ENCODE data around the gene KDM6B. TPM values are rescaled to one million over a fixed set of nuclear protein-coding genes. Genes with fewer than 3 reads are reported as not detected.

Gene KDM6B
- total RNA-seq, 2 donors from 2014 or later, result 207 to 231 TPM

- H3K36me3 Mint-ChIP-seq (ENCODE audit: low read depth), result peaks cover 10% of the 10 kb centered on the region
- H3K27ac Mint-ChIP-seq, result peak overlapping the region; percentile 100
- H3K9me3 ChIP-seq (ENCODE audit: control insufficient read depth, low read length, poor library complexity, severe bottlenecking), result no peaks in the 10 kb centered on the region
- H3K4me3 Mint-ChIP-seq, result peak overlapping the region; percentile 86
- H3K27me3 Mint-ChIP-seq, result no peaks in the 10 kb centered on the region
- ATAC-seq (no peak), DNase-seq (no peak)
- peaks cover 83% of the 10 kb centered on the region for H3K4me1 Mint-ChIP-seq
Measured at GRCh38 chr17:7839190-7839875, 5.3 kb downstream of the KDM6B start.

- no peak for DNase-seq
- peaks cover 82% of the 10 kb centered on the region for H3K4me1 Mint-ChIP-seq
- peak overlapping the region; percentile 100 for H3K4me3 Mint-ChIP-seq
Measured at GRCh38 chr17:7839876-7840261, 5.9 kb downstream of the KDM6B start.

GRCh38 chr17:7840441-7840840 lies 6.4 kb downstream of the KDM6B start:
- DNase-seq, result no peak
- no peaks in the 10 kb centered on the region for H3K9me3 ChIP-seq (ENCODE audit: control insufficient read depth, low read length, poor library complexity, severe bottlenecking)
- Mint-ChIP-seq H3K36me3 (ENCODE audit: low read depth) (peaks cover 9% of the 10 kb centered on the region), H3K27ac (peak overlapping the region; percentile 100), H3K4me3 (peak overlapping the region; percentile 100), H3K4me1 (peaks cover 77% of the 10 kb centered on the region), H3K27me3 (no peaks in the 10 kb centered on the region)
- ATAC-seq, result no peak

More at GRCh38 chr17:7839876-7840261, 5.9 kb downstream of the KDM6B start:
- Mint-ChIP-seq H3K27ac (peak overlapping the region; percentile 100), H3K36me3 (ENCODE audit: low read depth) (peaks cover 9% of the 10 kb centered on the region), H3K27me3 (no peaks in the 10 kb centered on the region)
- H3K9me3 ChIP-seq (ENCODE audit: control insufficient read depth, low read length, poor library complexity, severe bottlenecking), result no peaks in the 10 kb centered on the region
- no peak for ATAC-seq

GRCh38 chr17:7840875-7841274 lies 6.9 kb downstream of the KDM6B start:
- DNase-seq, result no peak
- no peaks in the 10 kb centered on the region for H3K27me3 Mint-ChIP-seq
- peaks cover 78% of the 10 kb centered on the region for H3K4me1 Mint-ChIP-seq
- H3K9me3 ChIP-seq (ENCODE audit: control insufficient read depth, low read length, poor library complexity, severe bottlenecking), result no peaks in the 10 kb centered on the region
- H3K4me3 Mint-ChIP-seq, result peak overlapping the region; percentile 100
- peak overlapping the region; percentile 100 for H3K27ac Mint-ChIP-seq
- no peak for ATAC-seq
- H3K36me3 Mint-ChIP-seq (ENCODE audit: low read depth), result peaks cover 9% of the 10 kb centered on the region

GRCh38 chr17:7841396-7841914 lies 7.4 kb downstream of the KDM6B start:
- H3K4me3 Mint-ChIP-seq, result peak overlapping the region; percentile 100

GRCh38 chr17:7841915-7842379 lies 7.9 kb downstream of the KDM6B start:
- H3K4me1 Mint-ChIP-seq, result peaks cover 69% of the 10 kb centered on the region
- H3K36me3 Mint-ChIP-seq (ENCODE audit: low read depth), result peaks cover 9% of the 10 kb centered on the region
- no peaks in the 10 kb centered on the region for H3K9me3 ChIP-seq (ENCODE audit: control insufficient read depth, low read length, poor library complexity, severe bottlenecking)
- ATAC-seq (peak; percentile 29), DNase-seq (peak; percentile 72 to 80 (median 75))
- H3K27me3 Mint-ChIP-seq, result no peaks in the 10 kb centered on the region
- peak overlapping the region; percentile 100 for H3K27ac Mint-ChIP-seq
- H3K4me3 Mint-ChIP-seq, result peak overlapping the region; percentile 100

More at GRCh38 chr17:7841396-7841914, 7.4 kb downstream of the KDM6B start:
- Mint-ChIP-seq H3K27me3 (no peaks in the 10 kb centered on the region), H3K4me1 (peaks cover 73% of the 10 kb centered on the region), H3K27ac (peak overlapping the region; percentile 100), H3K36me3 (ENCODE audit: low read depth) (peaks cover 9% of the 10 kb centered on the region)
- DNase-seq (peak; percentile 85 to 96 (median 89)), ATAC-seq (peak; percentile 47)
- H3K9me3 ChIP-seq (ENCODE audit: control insufficient read depth, low read length, poor library complexity, severe bottlenecking), result no peaks in the 10 kb centered on the region

- ATAC-seq, result peak; percentile 62
- H3K27me3 Mint-ChIP-seq, result no peaks in the 10 kb centered on the region
- peaks cover 63% of the 10 kb centered on the region for H3K4me1 Mint-ChIP-seq
- H3K4me3 Mint-ChIP-seq, result peak overlapping the region; percentile 100
- no peaks in the 10 kb centered on the region for H3K9me3 ChIP-seq (ENCODE audit: control insufficient read depth, low read length, poor library complexity, severe bottlenecking)
- H3K27ac Mint-ChIP-seq, result peak overlapping the region; percentile 100
- H3K36me3 Mint-ChIP-seq (ENCODE audit: low read depth), result peaks cover 9% of the 10 kb centered on the region
- DNase-seq, result peak; percentile 93 to 96 (median 96)
Measured at GRCh38 chr17:7842380-7843256, 8.6 kb downstream of the KDM6B start.

GRCh38 chr17:7843257-7843535 lies 9.2 kb downstream of the KDM6B start:
- ATAC-seq, result no peak
- peaks cover 9% of the 10 kb centered on the region for H3K36me3 Mint-ChIP-seq (ENCODE audit: low read depth)
- no peaks in the 10 kb centered on the region for H3K27me3 Mint-ChIP-seq
- H3K27ac Mint-ChIP-seq, result peak overlapping the region; percentile 100
- H3K4me3 Mint-ChIP-seq, result peak overlapping the region; percentile 100
- H3K9me3 ChIP-seq (ENCODE audit: control insufficient read depth, low read length, poor library complexity, severe bottlenecking), result no peaks in the 10 kb centered on the region
- no peak for DNase-seq
- peaks cover 60% of the 10 kb centered on the region for H3K4me1 Mint-ChIP-seq

GRCh38 chr17:7843536-7844291 lies 9.7 kb downstream of the KDM6B start:
- H3K4me3 Mint-ChIP-seq, result peak overlapping the region; percentile 100
- no peaks in the 10 kb centered on the region for H3K9me3 ChIP-seq (ENCODE audit: control insufficient read depth, low read length, poor library complexity, severe bottlenecking)
- H3K27ac Mint-ChIP-seq, result peak overlapping the region; percentile 100
- DNase-seq (peak; percentile 89 to 90 (median 89)), ATAC-seq (peak; percentile 35)
- no peaks in the 10 kb centered on the region for H3K27me3 Mint-ChIP-seq
- peaks cover 9% of the 10 kb centered on the region for H3K36me3 Mint-ChIP-seq (ENCODE audit: low read depth)
- peaks cover 56% of the 10 kb centered on the region for H3K4me1 Mint-ChIP-seq

- H3K27ac Mint-ChIP-seq, result peak overlapping the region; percentile 100
- peak; percentile 64 to 72 (median 69) for DNase-seq
- peak overlapping the region; percentile 100 for H3K4me3 Mint-ChIP-seq
- ATAC-seq, result peak; percentile 30
- H3K9me3 ChIP-seq (ENCODE audit: control insufficient read depth, low read length, poor library complexity, severe bottlenecking), result no peaks in the 10 kb centered on the region
- no peaks in the 10 kb centered on the region for H3K27me3 Mint-ChIP-seq
- H3K36me3 Mint-ChIP-seq (ENCODE audit: low read depth), result peaks cover 9% of the 10 kb centered on the region
- H3K4me1 Mint-ChIP-seq, result peaks cover 49% of the 10 kb centered on the region
Measured at GRCh38 chr17:7844292-7845154, 10.5 kb downstream of the KDM6B start.

GRCh38 chr17:7845359-7846062 lies 11.5 kb downstream of the KDM6B start:
- Mint-ChIP-seq H3K4me1 (peaks cover 41% of the 10 kb centered on the region), H3K4me3 (peak overlapping the region; percentile 100), H3K36me3 (ENCODE audit: low read depth) (peaks cover 9% of the 10 kb centered on the region), H3K27ac (peak overlapping the region; percentile 100), H3K27me3 (no peaks in the 10 kb centered on the region)
- no peaks in the 10 kb centered on the region for H3K9me3 ChIP-seq (ENCODE audit: control insufficient read depth, low read length, poor library complexity, severe bottlenecking)
- ATAC-seq, result no peak
- no peak for DNase-seq
